ENCODE data around the gene CAMK2N2. TPM values are rescaled to one million over a fixed set of nuclear protein-coding genes. Genes with fewer than 3 reads are reported as not detected.

CAMK2N2 gene
- total and polyA plus RNA-seq, 9 of the 15 experiments (the other 6 are each of a cell fraction or from before 2014, with no cell fraction given): 0.08 to 0.22 (median 0.11) TPM; not detected in 5

DNA sequence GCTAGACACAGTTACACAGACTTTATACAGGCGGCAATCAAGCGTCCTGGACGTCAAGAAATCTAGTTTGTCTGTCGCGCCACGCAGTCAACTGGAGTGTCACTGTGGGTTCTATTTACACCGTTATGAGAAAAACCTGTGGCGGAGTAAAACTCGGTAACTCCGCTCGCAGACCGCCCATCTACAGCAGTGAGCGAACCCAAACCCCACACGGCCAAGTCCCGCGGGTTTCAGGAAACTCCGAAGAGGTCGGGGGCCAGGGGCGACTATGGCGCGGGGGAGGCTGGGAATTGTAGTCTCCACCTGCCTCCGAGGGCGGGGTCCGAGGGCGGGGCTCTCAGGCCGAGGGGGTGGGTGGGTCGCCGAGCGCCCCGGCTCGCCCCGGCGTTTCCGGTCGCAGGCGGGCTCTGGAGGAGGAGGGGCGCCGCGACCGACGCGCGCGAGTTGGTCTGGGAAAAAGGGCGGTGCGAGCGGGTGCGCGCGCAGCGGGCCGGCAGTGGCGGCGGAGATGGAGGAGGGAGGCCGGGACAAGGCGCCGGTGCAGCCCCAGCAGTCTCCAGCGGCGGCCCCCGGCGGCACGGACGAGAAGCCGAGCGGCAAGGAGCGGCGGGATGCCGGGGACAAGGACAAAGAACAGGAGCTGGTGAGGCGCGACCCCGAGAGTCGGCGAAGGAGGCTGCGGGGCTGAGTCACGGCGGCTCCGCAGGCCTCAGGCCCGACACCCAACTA is 37.6 kb upstream of the CAMK2N2 start, which contains the start of gene PSMD2 (continued):
- TF ChIP-seq, protein P1, sequence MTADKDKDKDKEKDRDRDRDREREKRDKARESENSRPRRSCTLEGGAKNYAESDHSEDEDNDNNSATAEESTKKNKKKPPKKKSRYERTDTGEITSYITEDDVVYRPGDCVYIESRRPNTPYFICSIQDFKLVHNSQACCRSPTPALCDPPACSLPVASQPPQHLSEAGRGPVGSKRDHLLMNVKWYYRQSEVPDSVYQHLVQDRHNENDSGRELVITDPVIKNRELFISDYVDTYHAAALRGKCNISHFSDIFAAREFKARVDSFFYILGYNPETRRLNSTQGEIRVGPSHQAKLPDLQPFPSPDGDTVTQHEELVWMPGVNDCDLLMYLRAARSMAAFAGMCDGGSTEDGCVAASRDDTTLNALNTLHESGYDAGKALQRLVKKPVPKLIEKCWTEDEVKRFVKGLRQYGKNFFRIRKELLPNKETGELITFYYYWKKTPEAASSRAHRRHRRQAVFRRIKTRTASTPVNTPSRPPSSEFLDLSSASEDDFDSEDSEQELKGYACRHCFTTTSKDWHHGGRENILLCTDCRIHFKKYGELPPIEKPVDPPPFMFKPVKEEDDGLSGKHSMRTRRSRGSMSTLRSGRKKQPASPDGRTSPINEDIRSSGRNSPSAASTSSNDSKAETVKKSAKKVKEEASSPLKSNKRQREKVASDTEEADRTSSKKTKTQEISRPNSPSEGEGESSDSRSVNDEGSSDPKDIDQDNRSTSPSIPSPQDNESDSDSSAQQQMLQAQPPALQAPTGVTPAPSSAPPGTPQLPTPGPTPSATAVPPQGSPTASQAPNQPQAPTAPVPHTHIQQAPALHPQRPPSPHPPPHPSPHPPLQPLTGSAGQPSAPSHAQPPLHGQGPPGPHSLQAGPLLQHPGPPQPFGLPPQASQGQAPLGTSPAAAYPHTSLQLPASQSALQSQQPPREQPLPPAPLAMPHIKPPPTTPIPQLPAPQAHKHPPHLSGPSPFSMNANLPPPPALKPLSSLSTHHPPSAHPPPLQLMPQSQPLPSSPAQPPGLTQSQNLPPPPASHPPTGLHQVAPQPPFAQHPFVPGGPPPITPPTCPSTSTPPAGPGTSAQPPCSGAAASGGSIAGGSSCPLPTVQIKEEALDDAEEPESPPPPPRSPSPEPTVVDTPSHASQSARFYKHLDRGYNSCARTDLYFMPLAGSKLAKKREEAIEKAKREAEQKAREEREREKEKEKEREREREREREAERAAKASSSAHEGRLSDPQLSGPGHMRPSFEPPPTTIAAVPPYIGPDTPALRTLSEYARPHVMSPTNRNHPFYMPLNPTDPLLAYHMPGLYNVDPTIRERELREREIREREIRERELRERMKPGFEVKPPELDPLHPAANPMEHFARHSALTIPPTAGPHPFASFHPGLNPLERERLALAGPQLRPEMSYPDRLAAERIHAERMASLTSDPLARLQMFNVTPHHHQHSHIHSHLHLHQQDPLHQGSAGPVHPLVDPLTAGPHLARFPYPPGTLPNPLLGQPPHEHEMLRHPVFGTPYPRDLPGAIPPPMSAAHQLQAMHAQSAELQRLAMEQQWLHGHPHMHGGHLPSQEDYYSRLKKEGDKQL (CRISPR knock-in tag; IDR thresholded peaks at IDR 0.05; ENCODE audit: borderline replicate concordance): no peak
- no peak for TF ChIP-seq TRIM28 (IDR thresholded peaks at IDR 0.05)
- 0 out of 2 replicates have a peak, but pooled peaks have one; percentile 56 for TF ChIP-seq FOSL1 (tag; conservative IDR thresholded peaks at IDR 0.05)
- TF ChIP-seq ZNF512 (tag; IDR thresholded peaks at IDR 0.05): no peak
- TF ChIP-seq NEUROD1 (IDR thresholded peaks at IDR 0.05; ENCODE audit: borderline replicate concordance, low read depth, low read length, partially characterized antibody): no peak
- no peak; the same call in 1 of the 2 replicates for TF ChIP-seq MTA3 (IDR thresholded peaks at IDR 0.05; ENCODE audit: borderline replicate concordance)
- TF ChIP-seq CXXC5 (CRISPR knock-in tag; IDR thresholded peaks at IDR 0.05): peak; percentile 47
- no peak for TF ChIP-seq NFIC (IDR thresholded peaks at IDR 0.05)
- TF ChIP-seq SIN3A (IDR thresholded peaks at IDR 0.05; ENCODE audit: borderline replicate concordance in 2 of 2, control insufficient read depth in 1 of 2, low read depth in 2 of 2, low read length in 2 of 2): peak in 1 of 2 experiments; percentile 21; a peak in 2 of 4 replicates
- TF ChIP-seq GTF2F1 (IDR thresholded peaks at IDR 0.05; ENCODE audit: low read depth, low read length): no peak
- no peak for TF ChIP-seq KLF6 (CRISPR knock-in tag; IDR thresholded peaks at IDR 0.05; ENCODE audit: borderline replicate concordance)
- TF ChIP-seq PCBP1 (IDR thresholded peaks at IDR 0.05; ENCODE audit: low read depth, low read length, poor library complexity, severe bottlenecking): peak; percentile 44
- no peak for TF ChIP-seq KDM4B (IDR thresholded peaks at IDR 0.05; ENCODE audit: borderline replicate concordance in 2 of 2, low read depth in 1 of 2)
- TF ChIP-seq MEF2D (tag; conservative IDR thresholded peaks at IDR 0.05; ENCODE audit: low read depth): no peak
- TF ChIP-seq FOXK2 (conservative IDR thresholded peaks at IDR 0.05 in 1 of 2, IDR thresholded peaks at IDR 0.05 in 1 of 2; ENCODE audit: low read depth in 2 of 2): peak; percentile 57 to 67; a peak in 2 of 4 replicates
- no peak for TF ChIP-seq IFI16 (CRISPR knock-in tag; IDR thresholded peaks at IDR 0.05)
- TF ChIP-seq OTX1 (CRISPR knock-in tag; IDR thresholded peaks at IDR 0.05): no peak
- TF ChIP-seq, protein P2, sequence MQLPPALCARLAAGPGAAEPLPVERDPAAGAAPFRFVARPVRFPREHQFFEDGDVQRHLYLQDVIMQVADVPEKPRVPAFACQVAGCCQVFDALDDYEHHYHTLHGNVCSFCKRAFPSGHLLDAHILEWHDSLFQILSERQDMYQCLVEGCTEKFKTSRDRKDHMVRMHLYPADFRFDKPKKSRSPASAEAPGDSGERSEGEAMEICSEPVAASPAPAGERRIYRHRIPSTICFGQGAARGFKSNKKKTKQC (CRISPR knock-in tag; IDR thresholded peaks at IDR 0.05): no peak; the same call in 1 of the 2 replicates

All from K562 (cell line).